Nephron progenitor cell (in vitro differentiated cells): Measurements from ENCODE around the gene GRXCR1.

ENCODE experiments used
- DNase-seq: peaks from one replicate; pipeline ENCODE4 v3.0.0; 2021
- H3K27ac Mint-ChIP-seq: 2 replicates; pipeline ENCODE4 v1.8.0; 2021; ENCODE audit warnings: mild to moderate bottlenecking, moderate library complexity, mixed read lengths
- H3K27me3 Mint-ChIP-seq: 2 replicates; pipeline ENCODE4 v1.8.0; 2021; ENCODE audit warnings: mild to moderate bottlenecking, low read depth, mixed read lengths; ENCODE audit not compliant: poor library complexity
- H3K36me3 Mint-ChIP-seq: 2 replicates; pipeline ENCODE4 v1.8.0; 2021; ENCODE audit warnings: low read depth, mixed read lengths
- H3K4me1 Mint-ChIP-seq: 2 replicates; pipeline ENCODE4 v1.8.0; 2021; ENCODE audit warnings: mixed read lengths
- H3K4me3 Mint-ChIP-seq: 2 replicates; pipeline ENCODE4 v1.8.0; 2021; ENCODE audit warnings: mild to moderate bottlenecking, moderate library complexity, mixed read lengths
- H3K9me3 Mint-ChIP-seq: 2 replicates; pipeline ENCODE4 v1.8.0; 2021; ENCODE audit warnings: mild to moderate bottlenecking, moderate library complexity, mixed read lengths
- CTCF ChIP-seq: fragments of 200-600 bp; sonication (generic); IDR thresholded peaks from 2 replicates; pipeline ENCODE4 v1.5.0; 2021; ENCODE audit warnings: antibody characterized with exemption

GRXCR1 gene

DNA sequence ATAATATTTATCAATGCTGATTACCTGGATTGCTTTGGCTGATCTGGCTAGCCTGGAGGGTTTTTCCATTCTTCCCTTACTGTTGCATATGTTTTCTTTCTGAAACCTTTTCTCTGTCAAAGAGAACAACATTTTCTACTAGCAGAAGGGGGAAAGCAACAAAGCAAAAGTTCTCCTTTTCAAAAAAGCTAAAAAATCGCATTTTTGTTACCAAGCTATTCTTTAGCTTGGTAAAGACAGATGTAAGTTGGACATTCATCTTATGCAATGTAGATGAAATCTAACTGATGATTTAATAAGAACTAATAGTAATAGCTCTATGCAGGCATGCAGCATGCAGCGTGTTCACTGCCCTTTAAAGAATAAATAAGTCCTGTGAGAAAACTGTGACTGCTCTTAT is at the start of gene GRXCR1:
Gene GRXCR1, plus strand, starts transcription at position 301 of the 400 bp plus-strand sequence. CDS start 554 bp downstream, outside the sequence.
- Mint-ChIP-seq H3K27me3 (peaks cover 3% of the 10 kb centered on the region), H3K9me3 (peaks cover 8% of the 10 kb centered on the region), H3K4me1 (no peaks in the 10 kb centered on the region), H3K27ac (no peak within 1 kb of the TSS), H3K4me3 (no peak within 1 kb of the TSS), H3K36me3 (no peaks in the 10 kb centered on the region)
- no peak for TF ChIP-seq CTCF
- DNase-seq = no peak

DNA sequence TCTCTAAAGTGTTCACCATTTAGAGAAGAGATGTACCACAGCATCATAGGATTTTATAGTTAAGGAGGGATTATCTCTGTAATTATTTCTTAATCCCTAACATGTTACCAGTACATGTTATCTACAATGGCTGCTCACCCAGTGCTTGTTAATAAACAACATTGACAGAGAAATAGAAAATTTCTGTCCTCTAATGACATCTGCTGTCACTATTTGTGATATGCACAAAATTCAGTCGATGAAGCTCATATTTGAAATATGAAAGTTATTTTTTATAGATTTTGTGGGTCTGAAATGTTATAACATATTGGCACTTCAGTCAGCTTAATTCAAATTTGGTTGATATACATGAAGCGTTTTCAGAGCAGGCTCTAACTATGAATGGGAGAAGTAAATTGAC is 48.8 kb upstream of the GRXCR1 start:
- Mint-ChIP-seq H3K36me3 (no peaks in the 10 kb centered on the region), H3K27me3 (peaks cover 6% of the 10 kb centered on the region), H3K27ac (no peak overlapping the region), H3K4me3 (no peak overlapping the region), H3K4me1 (no peaks in the 10 kb centered on the region), H3K9me3 (no peaks in the 10 kb centered on the region)
- no peak for TF ChIP-seq CTCF
- DNase-seq = no peak

DNA sequence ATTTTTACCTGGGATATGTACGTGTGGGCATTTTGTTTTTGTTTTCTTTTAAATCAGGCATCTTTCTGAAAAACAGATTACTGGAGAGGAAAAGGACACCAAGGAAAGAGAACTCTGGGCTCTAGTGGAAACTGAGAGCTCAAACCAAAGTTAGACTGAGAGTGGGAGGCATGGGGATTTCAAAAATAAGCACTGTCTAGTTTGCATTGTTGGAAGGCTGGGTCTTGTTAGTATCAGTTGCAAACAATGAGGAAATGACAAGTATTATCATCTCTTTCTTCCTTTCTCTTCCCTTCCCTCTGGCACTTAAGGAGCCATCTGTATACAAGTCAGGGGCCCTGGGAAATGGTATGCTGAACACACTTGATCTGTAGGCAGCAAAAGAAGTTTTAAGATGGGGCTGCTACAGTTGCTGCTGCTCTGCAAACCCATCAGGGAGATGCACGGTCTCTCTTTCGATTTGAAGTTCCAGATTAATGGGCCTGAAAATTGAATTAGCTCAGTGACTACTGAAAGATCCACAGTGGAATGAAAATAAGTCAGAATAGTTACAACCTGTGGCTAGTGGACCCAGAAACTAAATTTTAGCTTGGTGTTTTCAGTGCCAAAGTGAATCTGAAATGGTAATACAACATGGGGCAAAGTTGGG is 48.0 kb upstream of the GRXCR1 start:
- DNase-seq = no peak
- no peak for TF ChIP-seq CTCF
- Mint-ChIP-seq H3K36me3 (no peaks in the 10 kb centered on the region), H3K9me3 (peaks cover 5% of the 10 kb centered on the region), H3K27me3 (peaks cover 8% of the 10 kb centered on the region), H3K27ac (no peak overlapping the region), H3K4me1 (no peaks in the 10 kb centered on the region), H3K4me3 (no peak overlapping the region)

DNA sequence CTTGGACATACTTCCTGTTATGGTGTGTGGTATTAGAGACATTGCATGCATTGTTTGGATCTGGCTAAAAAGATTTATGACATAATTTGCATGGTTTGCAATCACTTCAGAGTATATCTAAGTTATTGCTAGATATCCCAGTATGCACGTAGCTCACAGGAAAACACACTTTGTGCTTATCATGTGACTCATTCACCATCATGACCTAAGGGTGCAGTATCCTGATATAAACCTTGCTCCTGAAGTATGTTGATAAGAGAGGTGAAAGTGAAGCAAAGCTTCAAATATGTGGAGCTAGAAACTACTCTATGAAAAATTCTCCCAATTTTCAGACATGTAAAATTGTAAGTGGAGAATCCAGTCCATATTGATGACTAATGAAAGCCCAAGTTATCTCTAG is 46.9 kb upstream of the GRXCR1 start:
- Mint-ChIP-seq H3K4me1 (no peaks in the 10 kb centered on the region), H3K27ac (no peak overlapping the region), H3K36me3 (no peaks in the 10 kb centered on the region), H3K4me3 (no peak overlapping the region), H3K27me3 (peaks cover 8% of the 10 kb centered on the region), H3K9me3 (peaks cover 15% of the 10 kb centered on the region)
- no peak for TF ChIP-seq CTCF
- DNase-seq = no peak

GRCh38 chr4:42855779-42856178 is 36.7 kb upstream of the GRXCR1 start:
- TF ChIP-seq CTCF = no peak
- no peak overlapping the region for H3K27ac Mint-ChIP-seq
- no peak overlapping the region for H3K4me3 Mint-ChIP-seq
- H3K4me1 Mint-ChIP-seq = no peaks in the 10 kb centered on the region
- peaks cover 9% of the 10 kb centered on the region for H3K9me3 Mint-ChIP-seq
- H3K27me3 Mint-ChIP-seq = no peaks in the 10 kb centered on the region
- DNase-seq = no peak
- no peaks in the 10 kb centered on the region for H3K36me3 Mint-ChIP-seq

GRCh38 chr4:42865572-42866189 is 26.8 kb upstream of the GRXCR1 start:
- H3K27me3 Mint-ChIP-seq = peaks cover 3% of the 10 kb centered on the region

More at GRCh38 chr4:42865572-42866189, 26.8 kb upstream of the GRXCR1 start:
- H3K4me3 Mint-ChIP-seq = no peak overlapping the region
- DNase-seq = peak; percentile 57
- no peaks in the 10 kb centered on the region for H3K9me3 Mint-ChIP-seq
- TF ChIP-seq CTCF = peak; percentile 70
- no peaks in the 10 kb centered on the region for H3K4me1 Mint-ChIP-seq
- H3K36me3 Mint-ChIP-seq = no peaks in the 10 kb centered on the region
- H3K27ac Mint-ChIP-seq = no peak overlapping the region
